Retinal pigment epithelial cell (primary cell): ENCODE measurements around the gene TTLL4.

Source experiments
- DNase-seq: peaks from one replicate; pipeline ENCODE4 v3.0.0-alpha.2; 2010; ENCODE audit warnings: low read depth
- H3K4me3 ChIP-seq: 2 replicates; pipeline ENCODE4 v1.5.1; 2011; ENCODE audit warnings: mild to moderate bottlenecking, low read length, control low read depth, moderate library complexity
- TF ChIP-seq, protein P1 (sequence below): conservative IDR thresholded peaks from 2 replicates; pipeline ENCODE4 v1.5.1; 2011; ENCODE audit warnings: low read depth, low read length, control low read depth, inconsistent platforms

The TTLL4 gene

DNA sequence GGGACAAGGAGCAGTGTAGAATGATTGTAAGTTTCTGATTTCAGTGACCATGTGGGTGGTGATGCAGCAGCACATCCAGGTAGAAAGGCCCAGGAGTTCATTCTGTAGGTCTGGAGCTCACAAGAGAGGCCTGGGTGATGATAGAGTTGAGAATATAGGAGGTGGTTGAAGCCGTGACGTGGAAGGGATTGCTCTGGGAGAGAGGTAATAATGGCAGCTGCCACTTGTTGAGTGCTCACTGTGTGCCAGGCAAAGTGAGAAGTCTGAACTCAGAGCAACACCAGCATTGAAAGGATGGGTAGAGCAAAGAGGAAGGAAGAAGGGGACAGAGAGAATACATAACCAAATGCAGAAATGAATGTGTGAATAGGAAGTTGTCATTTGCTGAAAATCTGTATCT is 3.3 kb downstream of the TTLL4 start:
- TF ChIP-seq, protein P1, sequence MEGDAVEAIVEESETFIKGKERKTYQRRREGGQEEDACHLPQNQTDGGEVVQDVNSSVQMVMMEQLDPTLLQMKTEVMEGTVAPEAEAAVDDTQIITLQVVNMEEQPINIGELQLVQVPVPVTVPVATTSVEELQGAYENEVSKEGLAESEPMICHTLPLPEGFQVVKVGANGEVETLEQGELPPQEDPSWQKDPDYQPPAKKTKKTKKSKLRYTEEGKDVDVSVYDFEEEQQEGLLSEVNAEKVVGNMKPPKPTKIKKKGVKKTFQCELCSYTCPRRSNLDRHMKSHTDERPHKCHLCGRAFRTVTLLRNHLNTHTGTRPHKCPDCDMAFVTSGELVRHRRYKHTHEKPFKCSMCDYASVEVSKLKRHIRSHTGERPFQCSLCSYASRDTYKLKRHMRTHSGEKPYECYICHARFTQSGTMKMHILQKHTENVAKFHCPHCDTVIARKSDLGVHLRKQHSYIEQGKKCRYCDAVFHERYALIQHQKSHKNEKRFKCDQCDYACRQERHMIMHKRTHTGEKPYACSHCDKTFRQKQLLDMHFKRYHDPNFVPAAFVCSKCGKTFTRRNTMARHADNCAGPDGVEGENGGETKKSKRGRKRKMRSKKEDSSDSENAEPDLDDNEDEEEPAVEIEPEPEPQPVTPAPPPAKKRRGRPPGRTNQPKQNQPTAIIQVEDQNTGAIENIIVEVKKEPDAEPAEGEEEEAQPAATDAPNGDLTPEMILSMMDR, result no peak

DNA sequence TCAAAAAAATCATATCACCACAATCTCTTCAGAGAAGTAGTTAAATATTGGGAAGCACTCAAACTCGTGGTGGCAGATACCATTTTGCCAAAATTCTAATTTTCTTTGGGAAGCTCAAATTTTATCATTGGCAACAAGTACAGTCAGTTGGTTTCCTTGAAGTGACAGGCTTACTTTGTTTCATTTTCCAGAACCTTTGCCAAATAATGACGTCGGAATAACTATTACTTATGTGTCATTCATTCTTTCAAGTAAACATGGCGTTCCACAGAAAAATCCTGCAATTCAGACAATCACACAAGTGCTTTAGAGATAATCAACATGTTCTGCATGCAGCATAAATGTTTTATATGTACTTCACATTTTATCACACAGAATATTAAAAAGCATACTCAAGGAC is 5.4 kb downstream of the TTLL4 start:
- DNase-seq, result no peak
- TF ChIP-seq, protein P1, result no peak
- H3K4me3 ChIP-seq, result no peak overlapping the region

More for the DNA sequence above, 3.3 kb downstream of the TTLL4 start:
- DNase-seq, result no peak
- H3K4me3 ChIP-seq, result no peak overlapping the region

DNA sequence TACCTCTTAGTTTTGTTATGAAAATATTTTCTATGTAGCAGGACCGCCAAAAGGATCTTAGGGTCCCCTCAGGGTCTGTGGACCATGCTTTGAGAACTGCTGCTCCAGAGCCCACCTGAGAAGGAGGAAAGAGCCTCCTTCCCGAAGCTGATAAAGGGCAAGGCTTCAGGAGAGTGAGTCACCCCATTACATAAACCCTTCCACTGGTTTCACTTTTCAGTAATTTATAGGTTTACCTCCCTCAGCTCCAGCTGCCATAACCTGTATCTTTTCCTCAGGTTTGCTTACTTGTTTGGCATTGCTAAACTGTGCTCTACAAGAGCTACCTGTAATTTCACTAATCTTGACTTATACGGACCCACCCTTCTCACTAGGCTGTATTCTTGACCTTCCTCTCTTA is 6.6 kb downstream of the TTLL4 start:
- no peak overlapping the region for H3K4me3 ChIP-seq
- DNase-seq, result no peak
- TF ChIP-seq, protein P1, result no peak

DNA sequence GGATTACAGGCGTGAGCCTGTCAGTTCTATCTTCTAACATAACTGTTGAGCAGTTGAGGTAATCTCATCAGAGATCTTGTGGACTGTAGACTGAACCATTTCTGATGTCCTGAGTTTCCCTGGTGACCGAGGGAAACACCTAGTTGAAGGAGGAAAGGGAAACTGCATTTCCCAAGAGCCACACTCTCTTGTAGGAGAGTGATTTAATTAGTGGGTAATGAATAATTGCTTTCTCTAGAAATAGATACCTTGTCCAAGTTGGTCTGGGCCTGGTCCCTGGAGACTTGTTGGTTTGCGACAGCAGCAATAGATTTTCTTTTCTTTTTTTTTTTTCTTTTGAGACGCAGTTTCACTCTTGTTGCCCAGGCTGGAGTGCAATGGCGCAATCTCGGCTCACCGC is 7.4 kb downstream of the TTLL4 start:
- no peak for DNase-seq
- TF ChIP-seq, protein P1, result no peak
- H3K4me3 ChIP-seq, result no peak overlapping the region

DNA sequence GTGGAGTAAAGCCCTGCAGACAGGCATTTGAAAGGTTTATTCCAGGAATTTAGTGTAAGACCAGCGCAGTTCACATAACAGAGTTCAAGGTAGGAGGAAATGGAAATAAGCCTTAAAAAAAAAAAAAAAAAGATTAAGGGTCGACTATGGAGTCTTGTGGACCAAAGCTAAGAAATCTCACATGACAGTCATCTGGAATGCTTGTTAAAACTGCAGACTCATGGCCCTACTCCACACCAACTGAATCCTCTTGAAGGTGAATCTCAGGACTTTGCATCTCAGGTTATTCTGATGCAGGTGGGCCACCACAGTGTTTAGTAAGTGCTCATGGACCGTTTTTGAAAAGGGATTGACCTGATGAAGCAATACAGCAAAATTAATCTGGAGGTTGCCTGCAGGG is 8.8 kb downstream of the TTLL4 start:
- DNase-seq, result peak; percentile 65

DNA sequence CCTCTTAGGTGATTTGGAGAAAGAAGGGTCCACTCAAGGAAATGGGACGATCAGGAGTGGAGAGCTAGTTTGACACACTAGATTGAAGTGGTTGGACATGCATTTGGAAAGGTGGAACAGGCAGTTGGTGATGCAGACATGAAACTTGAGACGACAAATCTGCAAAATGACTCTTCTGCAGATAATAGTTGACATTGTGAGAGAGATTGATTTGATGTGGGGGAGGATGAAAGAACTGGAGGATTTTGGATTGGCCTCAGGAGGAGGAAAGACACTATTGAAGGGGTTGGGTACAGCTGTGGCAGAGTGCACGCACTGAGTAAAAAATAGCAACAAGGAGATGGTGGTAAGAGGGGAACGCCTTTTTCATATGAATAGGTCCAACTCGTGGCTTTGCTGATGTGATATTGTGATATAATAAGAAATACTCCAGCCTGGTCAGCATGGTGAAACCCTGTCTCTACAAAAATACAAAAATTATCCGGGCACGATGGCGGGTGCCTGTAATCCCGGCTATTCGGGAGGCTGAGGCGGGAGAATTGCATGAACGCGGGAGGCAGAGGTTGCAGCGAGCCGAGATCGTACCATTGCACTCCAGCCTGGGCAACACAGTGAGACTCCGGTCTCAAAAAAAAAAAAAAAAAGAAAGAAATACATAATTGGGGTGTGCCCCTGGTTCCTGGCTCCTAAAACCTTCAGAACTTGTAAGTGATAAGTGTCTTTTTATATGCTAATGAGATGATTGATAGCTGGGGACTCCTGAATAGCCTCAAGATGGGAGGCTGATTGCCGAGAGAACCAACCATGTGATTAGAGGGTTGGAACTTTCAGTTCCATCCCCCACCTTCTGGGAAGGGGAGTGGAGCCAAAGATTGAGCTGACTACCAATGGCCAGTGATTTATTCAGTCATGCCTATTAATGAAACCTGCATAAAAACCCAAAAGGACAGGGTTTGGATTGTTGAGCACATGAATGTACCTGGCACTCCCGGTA is 9.7 kb downstream of the TTLL4 start:
- TF ChIP-seq, protein P1, result no peak
- DNase-seq, result no peak
- no peak overlapping the region for H3K4me3 ChIP-seq

More for the DNA sequence above, 8.8 kb downstream of the TTLL4 start:
- TF ChIP-seq, protein P1, result no peak
- H3K4me3 ChIP-seq, result no peak overlapping the region

DNA sequence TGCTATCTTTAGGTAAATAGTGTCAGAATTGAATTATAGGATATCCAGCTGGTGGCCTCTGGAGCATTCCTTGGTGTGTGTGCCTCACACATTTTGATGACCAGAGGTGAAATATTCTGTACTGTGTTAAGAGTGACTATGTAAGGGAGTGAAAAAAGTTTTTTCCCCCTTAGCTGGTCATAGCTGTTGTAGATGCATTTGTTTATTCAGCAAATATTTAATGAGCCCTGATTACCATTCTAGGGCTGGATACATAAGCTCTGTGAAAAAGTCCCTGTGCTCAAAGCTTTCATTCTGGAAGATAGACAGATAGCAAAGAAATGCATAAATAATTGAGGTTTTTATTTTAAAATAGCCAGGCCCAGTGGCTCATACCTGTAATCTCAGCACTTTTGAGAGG is 10.9 kb downstream of the TTLL4 start:
- no peak overlapping the region for H3K4me3 ChIP-seq
- TF ChIP-seq, protein P1, result no peak
- no peak for DNase-seq
